Hepatocyte (in vitro differentiated cells): ENCODE measurements around the gene SCN9A.

Source experiments
- CTCF ChIP-seq: fragments of 200-600 bp; sonication (generic); IDR thresholded peaks from 2 replicates; pipeline ENCODE4 v1.5.1; 2016; ENCODE audit warnings: antibody characterized with exemption, mild to moderate bottlenecking; ENCODE audit not compliant: poor library complexity
- EZH2 ChIP-seq: fragments of 200-600 bp; sonication (generic); IDR thresholded peaks from 2 replicates; pipeline ENCODE4 v1.6.1; 2016; ENCODE audit warnings: antibody characterized with exemption, mild to moderate bottlenecking, borderline replicate concordance
- EZH2phosphoT487 ChIP-seq: fragments of 200-600 bp; sonication (generic); IDR thresholded peaks from one replicate; pipeline ENCODE4 v1.6.1; 2018; ENCODE audit warnings: antibody characterized with exemption, mild to moderate bottlenecking, low read depth, moderate library complexity; ENCODE audit not compliant: unreplicated experiment, severe bottlenecking

- TF ChIP-seq CTCF (no peak), EZH2 (no peak), EZH2phosphoT487 (no peak)
Observed at GRCh38 chr2:166155589-166155988, 220.2 kb downstream of the SCN9A start.
